Measurements from ENCODE around the gene CSF2.
"Not testable (repeated sequence)": the region's sequence is repeated elsewhere in the genome, so short reads cannot be mapped to it uniquely, and the experiment has no call there.

The CSF2 gene

DNA sequence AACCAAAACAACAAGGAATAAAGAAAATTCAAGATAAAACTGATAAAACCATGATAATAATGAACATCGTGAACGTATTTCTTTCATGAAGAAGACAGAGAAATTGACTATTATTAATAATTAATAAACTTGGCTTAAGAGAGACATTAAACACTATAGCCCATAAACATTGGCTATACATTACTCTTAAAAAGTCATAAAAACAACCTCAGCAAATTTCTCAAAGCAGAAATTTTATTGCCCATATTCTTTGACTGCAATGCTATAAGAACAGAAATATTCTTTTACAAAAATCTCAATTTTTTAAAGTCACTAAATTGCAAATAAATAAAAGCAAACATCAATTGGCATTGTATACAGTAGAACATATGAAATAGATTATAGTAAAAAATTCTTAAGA lies 42.5 kb downstream of the CSF2 start:
- no peak overlapping the region for H3K4me3 ChIP-seq (ENCODE audit: low read length)

DNA sequence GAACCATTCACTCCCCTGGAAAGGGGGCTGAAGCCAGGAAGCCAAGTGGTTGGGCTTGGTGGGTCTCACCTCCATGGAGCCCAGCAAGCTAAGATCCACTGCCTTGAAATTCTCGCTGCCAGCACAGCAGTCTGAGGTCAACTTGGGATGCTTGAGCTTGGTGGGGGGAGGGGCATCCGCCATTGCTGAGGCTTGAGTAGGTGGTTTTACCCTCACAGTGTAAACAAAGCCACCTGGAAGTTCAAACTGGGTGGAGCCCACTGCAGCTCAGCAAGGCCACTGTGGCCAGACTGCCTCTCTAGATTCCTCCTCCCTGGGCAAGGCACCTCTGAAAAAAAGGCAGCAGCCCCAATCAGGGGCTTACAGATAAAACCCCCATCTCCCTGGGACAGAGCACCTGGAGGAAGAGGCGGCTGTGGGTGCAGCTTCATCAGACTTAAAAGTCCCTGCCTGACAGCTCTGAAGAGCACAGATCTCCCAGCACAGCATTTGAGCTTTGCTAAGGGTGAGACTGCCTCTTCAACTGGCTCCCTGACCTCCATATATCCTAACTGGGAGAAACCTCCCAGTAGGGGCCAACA lies 43.4 kb downstream of the CSF2 start:
- Histone ChIP-seq H3K27ac (ENCODE audit: low read length) (peak overlapping the region; percentile 62), H3K4me2 (ENCODE audit: low read depth, low read length) (peak overlapping the region; percentile 52; the same call in 1 of the 2 replicates), H3K4me1 (ENCODE audit: low read length) (peaks cover 21% of the 10 kb centered on the region), H2AFZ (ENCODE audit: low read length) (peak overlapping the region; percentile 39; the same call in 1 of the 2 replicates), H3K9ac (ENCODE audit: low read length) (peak overlapping the region; percentile 31; the same call in 1 of the 2 replicates)
- not testable (repeated sequence) for H3K36me3 ChIP-seq (replicated peaks; ENCODE audit: insufficient read depth, low read length); H3K4me3 ChIP-seq (ENCODE audit: low read length); H3F3A ChIP-seq (ENCODE audit: insufficient read depth, low read length); H4K20me1 ChIP-seq (ENCODE audit: insufficient read depth, low read length); H3K9me2 ChIP-seq (replicated peaks; ENCODE audit: insufficient read depth, low read length); H3K9me3 ChIP-seq (replicated peaks; ENCODE audit: insufficient read depth, low read length); H3K27me3 ChIP-seq (replicated peaks; ENCODE audit: insufficient read depth, low read length); H3K79me2 ChIP-seq (ENCODE audit: low read length)
- peak; percentile 72 for DNase-seq

More for the DNA sequence above, 42.5 kb downstream of the CSF2 start:
- Histone ChIP-seq H3K9me2 (replicated peaks; ENCODE audit: insufficient read depth, low read length) (no peaks in the 10 kb centered on the region), H3K4me1 (ENCODE audit: low read length) (peaks cover 21% of the 10 kb centered on the region), H3K9me3 (replicated peaks; ENCODE audit: insufficient read depth, low read length) (no peaks in the 10 kb centered on the region), H3K9ac (ENCODE audit: low read length) (no peak overlapping the region), H4K20me1 (ENCODE audit: insufficient read depth, low read length) (no peaks in the 10 kb centered on the region), H3K4me2 (ENCODE audit: low read depth, low read length) (no peak overlapping the region), H3F3A (ENCODE audit: insufficient read depth, low read length) (0 out of 2 replicates have a peak, but pooled peaks cover 5% of the 10 kb centered on the region), H3K27me3 (replicated peaks; ENCODE audit: insufficient read depth, low read length) (no peaks in the 10 kb centered on the region), H3K27ac (ENCODE audit: low read length) (no peak overlapping the region), H3K79me2 (ENCODE audit: low read length) (no peaks in the 10 kb centered on the region), H2AFZ (ENCODE audit: low read length) (no peak overlapping the region), H3K36me3 (replicated peaks; ENCODE audit: insufficient read depth, low read length) (no peaks in the 10 kb centered on the region)
- TF ChIP-seq, protein P1, sequence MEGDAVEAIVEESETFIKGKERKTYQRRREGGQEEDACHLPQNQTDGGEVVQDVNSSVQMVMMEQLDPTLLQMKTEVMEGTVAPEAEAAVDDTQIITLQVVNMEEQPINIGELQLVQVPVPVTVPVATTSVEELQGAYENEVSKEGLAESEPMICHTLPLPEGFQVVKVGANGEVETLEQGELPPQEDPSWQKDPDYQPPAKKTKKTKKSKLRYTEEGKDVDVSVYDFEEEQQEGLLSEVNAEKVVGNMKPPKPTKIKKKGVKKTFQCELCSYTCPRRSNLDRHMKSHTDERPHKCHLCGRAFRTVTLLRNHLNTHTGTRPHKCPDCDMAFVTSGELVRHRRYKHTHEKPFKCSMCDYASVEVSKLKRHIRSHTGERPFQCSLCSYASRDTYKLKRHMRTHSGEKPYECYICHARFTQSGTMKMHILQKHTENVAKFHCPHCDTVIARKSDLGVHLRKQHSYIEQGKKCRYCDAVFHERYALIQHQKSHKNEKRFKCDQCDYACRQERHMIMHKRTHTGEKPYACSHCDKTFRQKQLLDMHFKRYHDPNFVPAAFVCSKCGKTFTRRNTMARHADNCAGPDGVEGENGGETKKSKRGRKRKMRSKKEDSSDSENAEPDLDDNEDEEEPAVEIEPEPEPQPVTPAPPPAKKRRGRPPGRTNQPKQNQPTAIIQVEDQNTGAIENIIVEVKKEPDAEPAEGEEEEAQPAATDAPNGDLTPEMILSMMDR (IDR thresholded peaks at IDR 0.05; ENCODE audit: low read length): no peak
- TF ChIP-seq EZH2 (optimal IDR thresholded peaks at IDR 0.05; ENCODE audit: low read depth, low read length) (no peak), EZH2phosphoT487 (IDR thresholded peaks at IDR 0.05; ENCODE audit: low read length) (no peak)
- DNase-seq: no peak

DNA sequence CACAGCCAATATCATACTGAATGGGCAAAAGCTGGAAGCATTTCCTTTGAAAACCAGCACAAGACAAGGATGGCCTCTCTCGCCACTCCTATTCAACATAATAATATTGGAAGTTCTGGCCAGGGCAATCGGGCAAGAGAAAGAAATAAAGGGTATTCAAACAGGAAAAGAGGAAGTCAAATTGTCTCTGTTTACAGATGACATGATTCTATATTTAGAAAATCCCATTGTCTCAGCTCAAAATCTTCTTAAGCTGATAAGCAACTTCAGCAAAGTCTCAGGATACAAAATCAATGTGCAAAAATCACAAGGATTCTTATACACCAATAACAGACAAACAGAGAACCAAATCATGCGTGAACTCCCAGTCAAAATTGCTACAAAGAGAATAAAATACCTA lies 47.1 kb downstream of the CSF2 start:
- H3K36me3 ChIP-seq (replicated peaks; ENCODE audit: insufficient read depth, low read length); H4K20me1 ChIP-seq (ENCODE audit: insufficient read depth, low read length); H2AFZ ChIP-seq (ENCODE audit: low read length); H3K9me2 ChIP-seq (replicated peaks; ENCODE audit: insufficient read depth, low read length); H3K4me2 ChIP-seq (ENCODE audit: low read depth, low read length); H3F3A ChIP-seq (ENCODE audit: insufficient read depth, low read length); H3K9me3 ChIP-seq (replicated peaks; ENCODE audit: insufficient read depth, low read length); DNase-seq; H3K79me2 ChIP-seq (ENCODE audit: low read length); H3K27ac ChIP-seq (ENCODE audit: low read length); H3K9ac ChIP-seq (ENCODE audit: low read length); H3K27me3 ChIP-seq (replicated peaks; ENCODE audit: insufficient read depth, low read length); H3K4me3 ChIP-seq (ENCODE audit: low read length): not testable (repeated sequence)
- H3K4me1 ChIP-seq (ENCODE audit: low read length): peaks cover 13% of the 10 kb centered on the region

DNA sequence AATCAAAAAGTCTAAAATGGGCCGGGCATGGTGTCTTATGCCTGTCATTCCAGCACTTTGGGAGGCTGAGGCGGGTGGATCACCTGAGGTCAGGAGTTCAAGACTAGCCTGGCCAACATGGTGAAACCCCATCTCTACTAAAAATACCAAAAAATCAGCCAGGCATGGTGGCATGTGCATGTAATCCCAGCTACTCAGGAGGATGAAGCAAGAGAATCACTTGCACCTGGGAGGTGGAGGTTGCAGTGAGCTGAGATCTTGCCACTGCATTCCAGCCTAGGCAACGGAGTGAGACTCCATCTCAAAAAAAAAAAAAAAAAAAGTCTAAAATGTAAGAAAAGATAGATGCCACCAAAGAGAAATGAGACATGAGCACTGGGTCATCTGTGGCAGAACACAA lies 49.4 kb downstream of the CSF2 start:
- H3K9me3 ChIP-seq (replicated peaks; ENCODE audit: insufficient read depth, low read length); H2AFZ ChIP-seq (ENCODE audit: low read length); H4K20me1 ChIP-seq (ENCODE audit: insufficient read depth, low read length); H3K4me1 ChIP-seq (ENCODE audit: low read length); H3K27me3 ChIP-seq (replicated peaks; ENCODE audit: insufficient read depth, low read length); H3K9ac ChIP-seq (ENCODE audit: low read length); H3F3A ChIP-seq (ENCODE audit: insufficient read depth, low read length); H3K4me2 ChIP-seq (ENCODE audit: low read depth, low read length); DNase-seq; H3K27ac ChIP-seq (ENCODE audit: low read length); H3K79me2 ChIP-seq (ENCODE audit: low read length); H3K36me3 ChIP-seq (replicated peaks; ENCODE audit: insufficient read depth, low read length); H3K4me3 ChIP-seq (ENCODE audit: low read length); H3K9me2 ChIP-seq (replicated peaks; ENCODE audit: insufficient read depth, low read length): not testable (repeated sequence)

DNA sequence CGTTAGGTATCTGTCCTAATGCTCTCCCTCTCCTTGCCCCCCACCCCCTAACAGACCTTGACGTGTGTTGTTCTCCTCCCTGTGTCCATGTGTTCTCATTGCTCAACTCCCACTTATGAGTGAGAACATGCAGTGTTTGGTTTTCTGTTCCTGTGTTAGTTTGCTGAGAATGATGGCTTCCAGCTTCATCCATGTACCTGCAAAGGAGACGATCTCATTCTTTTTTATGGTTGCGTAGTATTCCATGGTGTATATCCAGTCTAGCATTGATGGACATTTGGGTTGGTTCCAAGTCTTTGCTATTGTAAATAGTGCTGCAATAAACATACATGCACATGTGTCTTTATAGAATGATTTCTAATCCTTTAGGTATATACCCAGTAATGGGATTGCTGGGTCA lies 50.0 kb downstream of the CSF2 start:
- not testable (repeated sequence) for H3K4me1 ChIP-seq (ENCODE audit: low read length); H3K79me2 ChIP-seq (ENCODE audit: low read length); H3K36me3 ChIP-seq (replicated peaks; ENCODE audit: insufficient read depth, low read length); H3F3A ChIP-seq (ENCODE audit: insufficient read depth, low read length); H3K4me3 ChIP-seq (ENCODE audit: low read length); H2AFZ ChIP-seq (ENCODE audit: low read length); H3K9me3 ChIP-seq (replicated peaks; ENCODE audit: insufficient read depth, low read length); H3K9me2 ChIP-seq (replicated peaks; ENCODE audit: insufficient read depth, low read length); DNase-seq; H4K20me1 ChIP-seq (ENCODE audit: insufficient read depth, low read length); H3K27ac ChIP-seq (ENCODE audit: low read length); H3K27me3 ChIP-seq (replicated peaks; ENCODE audit: insufficient read depth, low read length); H3K4me2 ChIP-seq (ENCODE audit: low read depth, low read length); H3K9ac ChIP-seq (ENCODE audit: low read length)
